Measurements from ENCODE around the gene KISS1R.

GRCh38 chr19:875265-875879 lies 41.8 kb upstream of the KISS1R start:
- TF ChIP-seq CTCF (IDR thresholded peaks at IDR 0.05) (no peak), POLR2A (IDR thresholded peaks at IDR 0.05) (no peak)

Data from adrenal gland (tissue), 5 donors.